ENCODE measurements around the gene PLEKHO1.

- TF ChIP-seq ZNF274 (IDR thresholded peaks at IDR 0.05; ENCODE audit: low read depth, low read length) (no peak), SUZ12 (IDR thresholded peaks at IDR 0.05; ENCODE audit: extremely low read depth, insufficient read depth, insufficient read length) (no peak)
Measured at GRCh38 chr1:150185481-150185880, 35.8 kb downstream of the PLEKHO1 start.

Measured in NT2/D1 (cell line).